SK-N-SH (cell line): Measurements from ENCODE around the gene CAMK2D. TPM values are rescaled to one million over a fixed set of nuclear protein-coding genes. Genes with fewer than 3 reads are reported as not detected.

Experiments used
- CTCF ChIA-PET: fragments of 300-600, 350-600 bp; formaldehyde crosslinking; extraction: SDS; loops from one replicate; lab custom pipeline; 2021; lab: Yijun Ruan, JAX
- POLR2A ChIA-PET: fragments of 350-600 bp; sonication (Branson Sonifier 250); formaldehyde crosslinking; extraction: SDS; loops from one replicate; lab custom pipeline; 2020; ENCODE audit warnings: antibody characterized with exemption, inconsistent platforms; lab: Yijun Ruan, JAX
- DNase-seq: peaks from one replicate; pipeline ENCODE4 v3.0.0; 2012
- H2AFZ ChIP-seq: fragments of 200-600 bp; sonication (generic); 2 replicates; pipeline ENCODE4 v1.8.1; 2016; ENCODE audit warnings: antibody characterized with exemption, mild to moderate bottlenecking, low read depth
- H3F3A ChIP-seq: fragments of 200-600 bp; sonication (generic); replicated peaks from 2 replicates; pipeline ENCODE3; 2016; ENCODE audit warnings: antibody characterized with exemption, mild to moderate bottlenecking; ENCODE audit not compliant: insufficient read depth
- H3K27ac ChIP-seq, 2 experiments: fragments of 200-500 bp in 1 of 2; fragments of 200-600 bp in 1 of 2; sonication (Bioruptor generic) in 1 of 2; sonication (generic), shearing (Covaris generic) in 1 of 2; 2 replicates each; pipeline versions ENCODE4 v1.5.1 to v1.6.1; 2014 to 2016; ENCODE audit warnings: low read depth in 2 of 2, inconsistent platforms in 1 of 2, low read length in 1 of 2, mild to moderate bottlenecking in 1 of 2, mixed read lengths in 1 of 2
- H3K27me3 ChIP-seq: fragments of 200-600 bp; sonication (generic), shearing (Covaris generic); 2 replicates; pipeline ENCODE4 v1.6.1; 2016; ENCODE audit warnings: mixed run types; ENCODE audit not compliant: insufficient read depth
- H3K36me3 ChIP-seq, 2 experiments: fragments of 200-500 bp in 1 of 2; fragments of 200-600 bp in 1 of 2; sonication (Bioruptor generic) in 1 of 2; sonication (generic) in 1 of 2; replicated peaks in 1 of 2; 2 replicates each; pipeline versions ENCODE3 to v1.5.1; 2014 to 2016; ENCODE audit warnings: low read length in 1 of 2, mild to moderate bottlenecking in 1 of 2; ENCODE audit not compliant: insufficient read depth in 2 of 2, control insufficient read depth in 1 of 2
- H3K4me1 ChIP-seq, 2 experiments: fragments of 200-500 bp in 1 of 2; fragments of 200-600 bp in 1 of 2; sonication (Bioruptor generic) in 1 of 2; sonication (generic), shearing (Covaris generic) in 1 of 2; 2 replicates each; pipeline versions ENCODE4 v1.5.1 to v1.6.1; 2014 to 2016; ENCODE audit warnings: low read depth in 1 of 2, low read length in 1 of 2, mixed run types in 1 of 2; ENCODE audit not compliant: insufficient read depth in 2 of 2, control insufficient read depth in 1 of 2
- H3K4me2 ChIP-seq: fragments of 200-600 bp; sonication (generic), shearing (Covaris generic); 2 replicates; pipeline ENCODE4 v1.6.1; 2017; ENCODE audit warnings: mixed run types
- H3K4me3 ChIP-seq, 2 experiments: fragments of 200-500 bp in 1 of 2; fragments of 200-600 bp in 1 of 2; sonication (Bioruptor generic) in 1 of 2; sonication (generic), shearing (Covaris generic) in 1 of 2; 2 replicates each; pipeline versions ENCODE4 v1.5.1 to v1.8.1; 2014 to 2016; ENCODE audit warnings: low read depth in 2 of 2, inconsistent platforms in 1 of 2, low read length in 1 of 2, mild to moderate bottlenecking in 1 of 2, mixed read lengths in 1 of 2, moderate library complexity in 1 of 2
- H3K79me2 ChIP-seq: fragments of 200-600 bp; sonication (generic); 2 replicates; pipeline ENCODE4 v1.8.1; 2017; ENCODE audit warnings: mild to moderate bottlenecking; ENCODE audit not compliant: insufficient read depth
- H3K9ac ChIP-seq: fragments of 200-600 bp; sonication (generic); 2 replicates; pipeline ENCODE4 v1.6.1; 2017; ENCODE audit warnings: mixed run types
- H3K9me2 ChIP-seq: fragments of 200-600 bp; sonication (generic); 2 replicates; pipeline ENCODE4 v1.6.1; 2017; ENCODE audit warnings: mixed run types
- H3K9me3 ChIP-seq: fragments of 200-600 bp; sonication (generic); 2 replicates; pipeline ENCODE4 v1.6.1; 2017; ENCODE audit warnings: mixed run types, mild to moderate bottlenecking, moderate library complexity
- H4K20me1 ChIP-seq: fragments of 200-600 bp; sonication (generic); 2 replicates; pipeline ENCODE4 v1.6.1; 2017; ENCODE audit warnings: mild to moderate bottlenecking, mixed run types; ENCODE audit not compliant: insufficient read depth
- CHD2 ChIP-seq: fragments of 150-350 bp; IDR thresholded peaks from 2 replicates; pipeline ENCODE4 v1.6.1; 2018; ENCODE audit warnings: low read length; ENCODE audit not compliant: partially characterized antibody
- ELF1 ChIP-seq: IDR thresholded peaks from 2 replicates; pipeline ENCODE4 v1.4.0; 2012
- EP300 ChIP-seq, 2 experiments: IDR thresholded peaks; 2 replicates each; pipeline versions ENCODE4 v1.4.0 to v1.6.1; 2012; ENCODE audit warnings: borderline replicate concordance in 1 of 2, low read depth in 1 of 2, low read length in 1 of 2
- EZH2phosphoT487 ChIP-seq: fragments of 200-600 bp; sonication (generic); IDR thresholded peaks from 2 replicates; pipeline ENCODE4 v1.6.1; 2017; ENCODE audit warnings: low read depth, mixed run types, mild to moderate bottlenecking, antibody characterized with exemption, moderate library complexity, borderline replicate concordance
- FOSL2 ChIP-seq: IDR thresholded peaks from 2 replicates; pipeline ENCODE4 v1.4.0; 2012; ENCODE audit warnings: low read depth, mild to moderate bottlenecking, moderate library complexity, borderline replicate concordance
- FOXM1 ChIP-seq: IDR thresholded peaks from 2 replicates; pipeline ENCODE4 v1.4.0; 2012; ENCODE audit warnings: low read depth, mild to moderate bottlenecking
- GABPA ChIP-seq: IDR thresholded peaks from 2 replicates; pipeline ENCODE4 v1.4.0; 2012; ENCODE audit warnings: low read depth, mild to moderate bottlenecking
- JUND ChIP-seq: IDR thresholded peaks from 2 replicates; pipeline ENCODE4 v1.4.0; 2012
- NRF1 ChIP-seq: IDR thresholded peaks from 2 replicates; pipeline ENCODE4 v1.6.1; 2012; ENCODE audit warnings: low read depth, mild to moderate bottlenecking, low read length
- POLR2AphosphoS5 ChIP-seq: IDR thresholded peaks from 2 replicates; pipeline ENCODE4 v1.6.1; 2012; ENCODE audit warnings: low read depth, low read length
- RAD21 ChIP-seq: IDR thresholded peaks from 2 replicates; pipeline ENCODE4 v1.6.1; 2012; ENCODE audit warnings: mild to moderate bottlenecking, low read length
- RCOR1 ChIP-seq: fragments of 150-350 bp; IDR thresholded peaks from 2 replicates; pipeline ENCODE4 v1.6.1; 2017; ENCODE audit warnings: antibody characterized with exemption, low read length
- RXRA ChIP-seq: IDR thresholded peaks from 2 replicates; pipeline ENCODE4 v1.4.0; 2012; ENCODE audit warnings: low read depth, mild to moderate bottlenecking, borderline replicate concordance
- SIN3A ChIP-seq: IDR thresholded peaks from 2 replicates; pipeline ENCODE4 v1.6.1; 2012; ENCODE audit warnings: low read depth, mild to moderate bottlenecking, low read length, moderate library complexity, borderline replicate concordance
- TCF12 ChIP-seq: IDR thresholded peaks from 2 replicates; pipeline ENCODE4 v1.4.0; 2012
- TEAD4 ChIP-seq: IDR thresholded peaks from 2 replicates; pipeline ENCODE4 v1.4.0; 2012; ENCODE audit warnings: mild to moderate bottlenecking, borderline replicate concordance; ENCODE audit not compliant: insufficient read depth
- USF2 ChIP-seq: fragments of 150-350 bp; IDR thresholded peaks from 2 replicates; pipeline ENCODE4 v1.6.1; 2017; ENCODE audit warnings: antibody characterized with exemption, low read length, low read depth, borderline replicate concordance
- WGBS: methylation state at CpG from one replicate; pipeline ENCODE4 v1.1.6; 2017; ENCODE audit warnings: low lambda C conversion rate; 5-methylcytosine and 5-hydroxymethylcytosine counted together
- polyA plus RNA-seq, 3 experiments: library from polyadenylated mRNA; depleted of rRNA; stranded (reverse); fragments of >200 nt; gene quantifications; 2 replicates each; pipeline ENCODE4 v1.2.3, GENCODE V29; 2012
- TF ChIP-seq, protein P1 (sequence below): IDR thresholded peaks from 2 replicates; pipeline ENCODE4; 2012
- TF ChIP-seq, protein P2 (sequence below): IDR thresholded peaks from 2 replicates; pipeline ENCODE4 v1.4.0; 2012; ENCODE audit warnings: low read depth
- TF ChIP-seq, protein P3 (sequence below): IDR thresholded peaks from 2 replicates; pipeline ENCODE4 v1.6.1; 2012; ENCODE audit warnings: mild to moderate bottlenecking, low read depth, low read length, moderate library complexity
- TF ChIP-seq, protein P4 (sequence below): fragments of 150-350 bp; IDR thresholded peaks from 2 replicates; pipeline ENCODE4 v1.6.1; 2016; ENCODE audit warnings: mild to moderate bottlenecking, low read depth, low read length

The CAMK2D gene
- polyA plus RNA-seq, 1 of the 3 experiments (the other 2 are of a cell fraction) = 17.0 TPM

DNA sequence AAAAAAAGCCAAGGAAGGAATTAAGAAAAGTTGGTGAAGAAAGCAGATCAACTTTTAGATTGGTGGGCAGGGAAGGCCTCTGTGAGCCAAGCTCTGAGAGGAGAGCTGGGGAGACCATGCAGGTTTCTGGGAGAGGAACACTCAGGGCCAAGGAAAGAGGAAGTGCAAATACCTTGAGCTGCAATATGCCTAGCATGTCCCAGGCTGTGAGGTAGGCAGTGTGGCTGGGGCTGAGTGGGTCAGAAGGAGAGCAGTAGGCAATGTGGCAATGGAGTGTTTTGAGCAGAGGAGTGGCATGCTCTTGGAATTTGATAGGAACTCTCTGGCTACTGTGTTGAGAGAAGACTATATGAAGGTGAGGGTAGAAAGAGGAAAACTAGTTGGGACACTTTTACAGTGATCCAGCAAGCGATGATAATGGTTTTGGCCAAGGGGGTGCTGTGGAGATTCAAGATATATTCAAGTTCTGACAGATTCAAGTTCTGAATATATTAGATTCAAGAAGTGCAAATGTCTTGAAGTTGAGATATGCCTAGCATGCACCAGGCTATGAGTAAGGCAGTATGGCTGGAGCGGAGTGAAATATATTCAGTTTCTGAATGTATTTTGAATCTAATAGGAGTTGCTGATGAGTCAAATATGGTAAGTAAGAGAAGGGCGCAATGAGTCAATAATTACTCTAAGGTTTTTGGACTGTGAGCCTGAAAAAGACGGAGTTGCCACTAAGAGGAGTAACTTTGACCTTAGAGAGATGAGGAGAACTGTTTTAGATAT, 172.5 kb downstream of the CAMK2D start (continued):
- TF ChIP-seq FOXM1 (no peak), POLR2AphosphoS5 (no peak), JUND (no peak), ELF1 (no peak)
- TF ChIP-seq, protein P1, sequence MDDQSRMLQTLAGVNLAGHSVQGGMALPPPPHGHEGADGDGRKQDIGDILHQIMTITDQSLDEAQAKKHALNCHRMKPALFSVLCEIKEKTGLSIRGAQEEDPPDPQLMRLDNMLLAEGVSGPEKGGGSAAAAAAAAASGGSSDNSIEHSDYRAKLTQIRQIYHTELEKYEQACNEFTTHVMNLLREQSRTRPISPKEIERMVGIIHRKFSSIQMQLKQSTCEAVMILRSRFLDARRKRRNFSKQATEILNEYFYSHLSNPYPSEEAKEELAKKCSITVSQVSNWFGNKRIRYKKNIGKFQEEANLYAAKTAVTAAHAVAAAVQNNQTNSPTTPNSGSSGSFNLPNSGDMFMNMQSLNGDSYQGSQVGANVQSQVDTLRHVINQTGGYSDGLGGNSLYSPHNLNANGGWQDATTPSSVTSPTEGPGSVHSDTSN = no peak

DNA sequence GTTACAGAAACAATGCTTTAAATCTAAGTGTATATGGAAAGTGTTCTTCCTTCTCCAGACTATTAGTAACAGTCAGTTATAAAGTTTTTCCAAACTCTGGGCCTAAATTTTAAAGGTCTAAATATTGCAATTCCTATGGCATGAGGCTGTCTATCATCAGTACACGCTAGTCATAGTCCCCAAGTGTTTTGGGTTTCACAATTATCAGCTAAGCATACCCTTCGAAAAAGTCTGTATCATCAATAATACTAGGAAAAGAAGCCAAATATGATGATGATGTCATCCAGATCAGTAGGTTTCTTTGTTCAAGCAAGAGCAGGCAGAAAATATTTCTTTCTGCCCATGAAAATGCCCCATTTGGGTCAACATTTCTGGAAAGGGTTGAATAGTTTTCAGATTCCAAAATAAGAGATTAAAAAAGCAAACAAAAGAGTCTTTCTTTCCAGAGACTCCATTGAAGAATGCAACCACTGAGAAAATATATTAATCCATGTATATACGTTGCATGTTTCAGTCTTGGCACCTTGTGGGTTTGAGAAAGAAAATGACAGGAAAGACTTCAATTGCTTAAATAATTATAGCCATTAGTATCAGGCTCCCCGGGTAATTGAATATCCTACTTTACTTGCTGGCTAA, 173.8 kb downstream of the CAMK2D start:
- POLR2A ChIA-PET = no interaction called here
- Histone ChIP-seq H3K9me3 (no peaks in the 10 kb centered on the region), H4K20me1 (peaks cover 3% of the 10 kb centered on the region; the same call in 1 of the 2 replicates), H3K27ac (no peak overlapping the region), H3K4me1 (peaks cover 0 to 14% of the 10 kb centered on the region in 2 experiments; a peak in 3 of 4 replicates), H3K4me2 (no peak overlapping the region), H3K9ac (no peak overlapping the region), H3K4me3 (no peak overlapping the region), H2AFZ (no peak overlapping the region), H3K36me3 (peaks cover 0 to 7% of the 10 kb centered on the region in 2 experiments), H3K9me2 (no peaks in the 10 kb centered on the region), H3K79me2 (peaks cover 9% of the 10 kb centered on the region; the same call in 1 of the 2 replicates), H3F3A (peaks cover 9% of the 10 kb centered on the region), H3K27me3 (no peaks in the 10 kb centered on the region)
- no peak for DNase-seq
- TF ChIP-seq TEAD4 = no peak
- TF ChIP-seq, protein P2, sequence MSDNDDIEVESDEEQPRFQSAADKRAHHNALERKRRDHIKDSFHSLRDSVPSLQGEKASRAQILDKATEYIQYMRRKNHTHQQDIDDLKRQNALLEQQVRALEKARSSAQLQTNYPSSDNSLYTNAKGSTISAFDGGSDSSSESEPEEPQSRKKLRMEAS = no peak
- no peak for TF ChIP-seq TCF12
- no peak for TF ChIP-seq GABPA
- TF ChIP-seq ELF1 = no peak
- no peak for TF ChIP-seq FOSL2
- no peak for TF ChIP-seq EZH2phosphoT487
- no peak for TF ChIP-seq EP300 (IDR thresholded peaks at IDR 0.05; ENCODE audit: borderline replicate concordance in 1 of 2, low read depth in 1 of 2, low read length in 1 of 2)
- no peak for TF ChIP-seq JUND
- no peak for TF ChIP-seq SIN3A
- no peak for TF ChIP-seq POLR2AphosphoS5
- no peak for TF ChIP-seq RXRA
- no peak for TF ChIP-seq USF2
- no peak for TF ChIP-seq CHD2
- TF ChIP-seq RAD21 = no peak
- no peak for TF ChIP-seq NRF1
- TF ChIP-seq RCOR1 = no peak
- TF ChIP-seq, protein P3, sequence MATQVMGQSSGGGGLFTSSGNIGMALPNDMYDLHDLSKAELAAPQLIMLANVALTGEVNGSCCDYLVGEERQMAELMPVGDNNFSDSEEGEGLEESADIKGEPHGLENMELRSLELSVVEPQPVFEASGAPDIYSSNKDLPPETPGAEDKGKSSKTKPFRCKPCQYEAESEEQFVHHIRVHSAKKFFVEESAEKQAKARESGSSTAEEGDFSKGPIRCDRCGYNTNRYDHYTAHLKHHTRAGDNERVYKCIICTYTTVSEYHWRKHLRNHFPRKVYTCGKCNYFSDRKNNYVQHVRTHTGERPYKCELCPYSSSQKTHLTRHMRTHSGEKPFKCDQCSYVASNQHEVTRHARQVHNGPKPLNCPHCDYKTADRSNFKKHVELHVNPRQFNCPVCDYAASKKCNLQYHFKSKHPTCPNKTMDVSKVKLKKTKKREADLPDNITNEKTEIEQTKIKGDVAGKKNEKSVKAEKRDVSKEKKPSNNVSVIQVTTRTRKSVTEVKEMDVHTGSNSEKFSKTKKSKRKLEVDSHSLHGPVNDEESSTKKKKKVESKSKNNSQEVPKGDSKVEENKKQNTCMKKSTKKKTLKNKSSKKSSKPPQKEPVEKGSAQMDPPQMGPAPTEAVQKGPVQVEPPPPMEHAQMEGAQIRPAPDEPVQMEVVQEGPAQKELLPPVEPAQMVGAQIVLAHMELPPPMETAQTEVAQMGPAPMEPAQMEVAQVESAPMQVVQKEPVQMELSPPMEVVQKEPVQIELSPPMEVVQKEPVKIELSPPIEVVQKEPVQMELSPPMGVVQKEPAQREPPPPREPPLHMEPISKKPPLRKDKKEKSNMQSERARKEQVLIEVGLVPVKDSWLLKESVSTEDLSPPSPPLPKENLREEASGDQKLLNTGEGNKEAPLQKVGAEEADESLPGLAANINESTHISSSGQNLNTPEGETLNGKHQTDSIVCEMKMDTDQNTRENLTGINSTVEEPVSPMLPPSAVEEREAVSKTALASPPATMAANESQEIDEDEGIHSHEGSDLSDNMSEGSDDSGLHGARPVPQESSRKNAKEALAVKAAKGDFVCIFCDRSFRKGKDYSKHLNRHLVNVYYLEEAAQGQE = no peak
- TF ChIP-seq, protein P4, sequence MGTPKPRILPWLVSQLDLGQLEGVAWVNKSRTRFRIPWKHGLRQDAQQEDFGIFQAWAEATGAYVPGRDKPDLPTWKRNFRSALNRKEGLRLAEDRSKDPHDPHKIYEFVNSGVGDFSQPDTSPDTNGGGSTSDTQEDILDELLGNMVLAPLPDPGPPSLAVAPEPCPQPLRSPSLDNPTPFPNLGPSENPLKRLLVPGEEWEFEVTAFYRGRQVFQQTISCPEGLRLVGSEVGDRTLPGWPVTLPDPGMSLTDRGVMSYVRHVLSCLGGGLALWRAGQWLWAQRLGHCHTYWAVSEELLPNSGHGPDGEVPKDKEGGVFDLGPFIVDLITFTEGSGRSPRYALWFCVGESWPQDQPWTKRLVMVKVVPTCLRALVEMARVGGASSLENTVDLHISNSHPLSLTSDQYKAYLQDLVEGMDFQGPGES = no peak
- WGBS = 67% methylated on average over 4 of the region's 4 CpGs
- CTCF ChIA-PET = no interaction called here
